ENCODE measurements around the gene IGFN1.

The IGFN1 gene

GRCh38 chr1:201147396-201148015 lies 43.1 kb upstream of the IGFN1 start:
- H3K79me1 ChIP-seq (ENCODE audit: low read length), result peaks cover 2% of the 10 kb centered on the region
- no peak overlapping the region for H3K4me3 ChIP-seq (ENCODE audit: low read length)
- no peak overlapping the region for H3K23ac ChIP-seq (ENCODE audit: low read length)
- H3K18ac ChIP-seq (ENCODE audit: low read length), result no peak overlapping the region
- H3K4ac ChIP-seq (ENCODE audit: low read depth, low read length), result no peak overlapping the region
- no peak overlapping the region for H3K56ac ChIP-seq (ENCODE audit: low read length)
- H3K36me3 ChIP-seq (ENCODE audit: control insufficient read depth, insufficient read depth, low read length), result peaks cover 36% of the 10 kb centered on the region
- H2BK120ac ChIP-seq (ENCODE audit: low read depth, low read length), result no peak overlapping the region
- H2BK15ac ChIP-seq (replicated peaks; ENCODE audit: low read depth), result no peak overlapping the region
- H3K4me2 ChIP-seq (ENCODE audit: low read length), result no peak overlapping the region
- H4K5ac ChIP-seq (ENCODE audit: low read length), result no peak overlapping the region
- H3K9ac ChIP-seq (ENCODE audit: low read length), result no peak overlapping the region
- H2AK5ac ChIP-seq (ENCODE audit: low read length), result no peak overlapping the region
- no peak for DNase-seq
- WGBS (ENCODE audit: extremely low coverage, insufficient coverage, low lambda C conversion rate), result no CpG with 5 or more reads among the region's 13 CpGs
- H3K27me3 ChIP-seq (ENCODE audit: insufficient read depth, low read length, poor library complexity), result no peaks in the 10 kb centered on the region
- no peak overlapping the region for H2BK5ac ChIP-seq (ENCODE audit: low read length)
- no peak overlapping the region for H3K27ac ChIP-seq (ENCODE audit: low read depth, low read length)
- H3K4me1 ChIP-seq (ENCODE audit: control insufficient read depth, low read depth, low read length), result no peaks in the 10 kb centered on the region
- H3K79me2 ChIP-seq (ENCODE audit: control insufficient read depth, insufficient read depth, low read length), result peaks cover 1% of the 10 kb centered on the region
- H4K8ac ChIP-seq (ENCODE audit: low read depth, low read length), result no peak overlapping the region

- Histone ChIP-seq H3K27me3 (ENCODE audit: insufficient read depth, low read length, poor library complexity) (no peaks in the 10 kb centered on the region), H3K36me3 (ENCODE audit: control insufficient read depth, insufficient read depth, low read length) (peaks cover 26% of the 10 kb centered on the region), H3K23ac (ENCODE audit: low read length) (no peak overlapping the region), H2BK120ac (ENCODE audit: low read depth, low read length) (no peak overlapping the region), H3K79me2 (ENCODE audit: control insufficient read depth, insufficient read depth, low read length) (peaks cover 12% of the 10 kb centered on the region), H4K5ac (ENCODE audit: low read length) (no peak overlapping the region), H3K9ac (ENCODE audit: low read length) (no peak overlapping the region), H3K4me3 (ENCODE audit: low read length) (no peak overlapping the region), H3K4me1 (ENCODE audit: control insufficient read depth, low read depth, low read length) (no peaks in the 10 kb centered on the region), H3K56ac (ENCODE audit: low read length) (no peak overlapping the region), H3K4me2 (ENCODE audit: low read length) (no peak overlapping the region), H3K27ac (ENCODE audit: low read depth, low read length) (no peak overlapping the region), H2AK5ac (ENCODE audit: low read length) (no peak overlapping the region), H2BK15ac (replicated peaks; ENCODE audit: low read depth) (no peak overlapping the region), H2BK5ac (ENCODE audit: low read length) (no peak overlapping the region), H3K4ac (ENCODE audit: low read depth, low read length) (no peak overlapping the region), H3K79me1 (ENCODE audit: low read length) (peaks cover 12% of the 10 kb centered on the region), H4K8ac (ENCODE audit: low read depth, low read length) (no peak overlapping the region), H3K18ac (ENCODE audit: low read length) (no peak overlapping the region)
- WGBS (ENCODE audit: extremely low coverage, insufficient coverage, low lambda C conversion rate), result no CpG with 5 or more reads among the region's 4 CpGs
- DNase-seq, result peak; percentile 67
These were observed 41.2 kb upstream of the IGFN1 start for GRCh38 chr1:201149400-201149799.

- Histone ChIP-seq H2BK120ac (ENCODE audit: low read depth, low read length) (no peak overlapping the region), H3K27ac (ENCODE audit: low read depth, low read length) (no peak overlapping the region), H3K4me3 (ENCODE audit: low read length) (peak overlapping the region; percentile 93), H3K56ac (ENCODE audit: low read length) (peak overlapping the region; percentile 82), H4K8ac (ENCODE audit: low read depth, low read length) (no peak overlapping the region), H3K18ac (ENCODE audit: low read length) (peak overlapping the region; percentile 94), H3K9ac (ENCODE audit: low read length) (peak overlapping the region; percentile 74), H3K79me1 (ENCODE audit: low read length) (peaks cover 11% of the 10 kb centered on the region), H2AK5ac (ENCODE audit: low read length) (peak overlapping the region; percentile 43), H4K5ac (ENCODE audit: low read length) (no peak overlapping the region), H3K4me1 (ENCODE audit: control insufficient read depth, low read depth, low read length) (peaks cover 2% of the 10 kb centered on the region), H3K23ac (ENCODE audit: low read length) (peak overlapping the region; percentile 100), H2BK15ac (replicated peaks; ENCODE audit: low read depth) (no peak overlapping the region), H2BK5ac (ENCODE audit: low read length) (peak overlapping the region; percentile 52), H3K36me3 (ENCODE audit: control insufficient read depth, insufficient read depth, low read length) (peaks cover 10% of the 10 kb centered on the region), H3K27me3 (ENCODE audit: insufficient read depth, low read length, poor library complexity) (no peaks in the 10 kb centered on the region), H3K4me2 (ENCODE audit: low read length) (peak overlapping the region; percentile 52), H3K4ac (ENCODE audit: low read depth, low read length) (peak overlapping the region; percentile 61), H3K79me2 (ENCODE audit: control insufficient read depth, insufficient read depth, low read length) (peaks cover 12% of the 10 kb centered on the region)
- no CpG with 5 or more reads among the region's 37 CpGs for WGBS (ENCODE audit: extremely low coverage, insufficient coverage, low lambda C conversion rate)
- DNase-seq, result peak; percentile 70
These were observed 36.9 kb upstream of the IGFN1 start for GRCh38 chr1:201153474-201154388.

GRCh38 chr1:201154389-201155165 lies 36.0 kb upstream of the IGFN1 start, which contains the start of gene TMEM9:
TMEM9 (minus strand) TSS chr1:201154474; CDS start chr1:201153923, 551 bp downstream.
- Histone ChIP-seq H2AK5ac (ENCODE audit: low read length) (peak within 1 kb of the TSS; percentile 84), H3K4ac (ENCODE audit: low read depth, low read length) (peak within 1 kb of the TSS; percentile 61)

GRCh38 chr1:201155354-201155753 lies 35.3 kb upstream of the IGFN1 start:
- H3K4me2 ChIP-seq (ENCODE audit: low read length), result no peak overlapping the region
- H4K5ac ChIP-seq (ENCODE audit: low read length), result no peak overlapping the region
- WGBS (ENCODE audit: extremely low coverage, insufficient coverage, low lambda C conversion rate), result no CpG with 5 or more reads among the region's 2 CpGs
- H2BK120ac ChIP-seq (ENCODE audit: low read depth, low read length), result no peak overlapping the region
- peaks cover 2% of the 10 kb centered on the region for H3K4me1 ChIP-seq (ENCODE audit: control insufficient read depth, low read depth, low read length)
- H3K79me2 ChIP-seq (ENCODE audit: control insufficient read depth, insufficient read depth, low read length), result peaks cover 12% of the 10 kb centered on the region
- H2AK5ac ChIP-seq (ENCODE audit: low read length), result no peak overlapping the region
- no peak overlapping the region for H3K23ac ChIP-seq (ENCODE audit: low read length)
- no peak overlapping the region for H2BK5ac ChIP-seq (ENCODE audit: low read length)
- peaks cover 10% of the 10 kb centered on the region for H3K79me1 ChIP-seq (ENCODE audit: low read length)
- H3K27ac ChIP-seq (ENCODE audit: low read depth, low read length), result no peak overlapping the region
- H3K9ac ChIP-seq (ENCODE audit: low read length), result no peak overlapping the region
- peaks cover 1% of the 10 kb centered on the region for H3K36me3 ChIP-seq (ENCODE audit: control insufficient read depth, insufficient read depth, low read length)
- DNase-seq, result no peak
- no peak overlapping the region for H3K56ac ChIP-seq (ENCODE audit: low read length)
- no peak overlapping the region for H4K8ac ChIP-seq (ENCODE audit: low read depth, low read length)
- H3K18ac ChIP-seq (ENCODE audit: low read length), result no peak overlapping the region
- no peak overlapping the region for H2BK15ac ChIP-seq (replicated peaks; ENCODE audit: low read depth)
- H3K27me3 ChIP-seq (ENCODE audit: insufficient read depth, low read length, poor library complexity), result no peaks in the 10 kb centered on the region
- no peak overlapping the region for H3K4ac ChIP-seq (ENCODE audit: low read depth, low read length)
- no peak overlapping the region for H3K4me3 ChIP-seq (ENCODE audit: low read length)

More at GRCh38 chr1:201154389-201155165, 36.0 kb upstream of the IGFN1 start, which contains the start of gene TMEM9:
- Histone ChIP-seq H2BK5ac (ENCODE audit: low read length) (peak within 1 kb of the TSS; percentile 52), H3K36me3 (ENCODE audit: control insufficient read depth, insufficient read depth, low read length) (peaks cover 6% of the 10 kb centered on the region), H4K5ac (ENCODE audit: low read length) (peak within 1 kb of the TSS; percentile 68), H3K27me3 (ENCODE audit: insufficient read depth, low read length, poor library complexity) (no peaks in the 10 kb centered on the region), H2BK15ac (replicated peaks; ENCODE audit: low read depth) (no peak within 1 kb of the TSS), H2BK120ac (ENCODE audit: low read depth, low read length) (no peak within 1 kb of the TSS), H3K4me3 (ENCODE audit: low read length) (peak within 1 kb of the TSS; percentile 93), H3K4me2 (ENCODE audit: low read length) (peak within 1 kb of the TSS; percentile 52), H3K23ac (ENCODE audit: low read length) (peak within 1 kb of the TSS; percentile 100), H3K18ac (ENCODE audit: low read length) (peak within 1 kb of the TSS; percentile 94), H3K56ac (ENCODE audit: low read length) (peak within 1 kb of the TSS; percentile 82), H3K79me2 (ENCODE audit: control insufficient read depth, insufficient read depth, low read length) (peaks cover 12% of the 10 kb centered on the region), H3K9ac (ENCODE audit: low read length) (peak within 1 kb of the TSS; percentile 74), H3K4me1 (ENCODE audit: control insufficient read depth, low read depth, low read length) (peaks cover 2% of the 10 kb centered on the region), H3K27ac (ENCODE audit: low read depth, low read length) (no peak within 1 kb of the TSS), H4K8ac (ENCODE audit: low read depth, low read length) (no peak within 1 kb of the TSS), H3K79me1 (ENCODE audit: low read length) (peaks cover 10% of the 10 kb centered on the region)
- WGBS (ENCODE audit: extremely low coverage, insufficient coverage, low lambda C conversion rate), result no CpG with 5 or more reads among the region's 31 CpGs
- peak; percentile 98 for DNase-seq

Data from mesendoderm (in vitro differentiated cells).